HG03103 (cell line): ENCODE results near the gene ANKZF1.
"Not testable (repeated sequence)": the region's sequence is repeated elsewhere in the genome, so short reads cannot be mapped to it uniquely, and the experiment has no call there.

Source experiments
- ATAC-seq: cut with Tn5 transposase; IDR thresholded peaks from one replicate; pipeline ENCODE4 v1.9.1; 2021; ENCODE audit warnings: low read depth; ENCODE audit not compliant: unreplicated experiment

Gene ANKZF1

GRCh38 chr2:219252900-219253752 is 23.5 kb downstream of the ANKZF1 start, which contains the start of gene TUBA4B:
TUBA4B (plus strand) TSS chr2:219253243; CDS start chr2:219253408, 165 bp downstream.
- peak; percentile 21 for ATAC-seq

- ATAC-seq: peak; percentile 47
Measured at GRCh38 chr2:219253753-219254589, 24.4 kb downstream of the ANKZF1 start, which contains the start of gene TUBA4A. TUBA4A (minus strand) TSS chr2:219253918; CDS start chr2:219253858, 60 bp downstream.

- no peak for ATAC-seq
Measured at GRCh38 chr2:219254590-219255201, 25.1 kb downstream of the ANKZF1 start.

- not testable (repeated sequence) for ATAC-seq
Measured at GRCh38 chr2:219258942-219259341, 29.3 kb downstream of the ANKZF1 start.

- ATAC-seq: no peak
Measured at GRCh38 chr2:219261024-219261855, 31.6 kb downstream of the ANKZF1 start.

GRCh38 chr2:219266232-219266631 is 36.6 kb downstream of the ANKZF1 start:
- ATAC-seq: no peak

- ATAC-seq: no peak
Measured at GRCh38 chr2:219266886-219267285, 37.3 kb downstream of the ANKZF1 start.

GRCh38 chr2:219268294-219268693 is 38.7 kb downstream of the ANKZF1 start:
- ATAC-seq: no peak

GRCh38 chr2:219269362-219270054 is 39.9 kb downstream of the ANKZF1 start:
- ATAC-seq: no peak

GRCh38 chr2:219270055-219270372 is 40.4 kb downstream of the ANKZF1 start:
- ATAC-seq: no peak

- ATAC-seq: no peak
Measured at GRCh38 chr2:219271021-219271420, 41.4 kb downstream of the ANKZF1 start.

- no peak for ATAC-seq
Measured at GRCh38 chr2:219272356-219272755, 42.8 kb downstream of the ANKZF1 start.

GRCh38 chr2:219272995-219273394 is 43.4 kb downstream of the ANKZF1 start:
- ATAC-seq: no peak

GRCh38 chr2:219273937-219274336 is 44.3 kb downstream of the ANKZF1 start:
- ATAC-seq: no peak

- ATAC-seq: no peak
Measured at GRCh38 chr2:219274361-219274921, 44.8 kb downstream of the ANKZF1 start.

- ATAC-seq: no peak
Measured at GRCh38 chr2:219277703-219278654, 48.4 kb downstream of the ANKZF1 start.

GRCh38 chr2:219278655-219279150 is 49.1 kb downstream of the ANKZF1 start:
- no peak for ATAC-seq
